ENCODE data around the gene PRMT3.
"Not testable (repeated sequence)": the region's sequence is repeated elsewhere in the genome, so short reads cannot be mapped to it uniquely, and the experiment has no call there.

PRMT3 gene

GRCh38 chr11:20541503-20541902 lies 154.0 kb downstream of the PRMT3 start:
- no peak for TF ChIP-seq CTCF (IDR thresholded peaks at IDR 0.05; ENCODE audit: low read depth, low read length)
- H3K4me3 ChIP-seq (ENCODE audit: low read depth, low read length), result no peak overlapping the region

GRCh38 chr11:20544603-20545237 lies 157.2 kb downstream of the PRMT3 start:
- TF ChIP-seq CTCF (IDR thresholded peaks at IDR 0.05; ENCODE audit: low read depth, low read length), result no peak
- no peak overlapping the region for H3K4me3 ChIP-seq (ENCODE audit: low read depth, low read length)

- no peak overlapping the region for H3K4me3 ChIP-seq (ENCODE audit: low read depth, low read length)
- no peak for TF ChIP-seq CTCF (IDR thresholded peaks at IDR 0.05; ENCODE audit: low read depth, low read length)
These were observed 159.9 kb downstream of the PRMT3 start for GRCh38 chr11:20547411-20547810.

GRCh38 chr11:20551096-20551495 lies 163.6 kb downstream of the PRMT3 start:
- TF ChIP-seq CTCF (IDR thresholded peaks at IDR 0.05; ENCODE audit: low read depth, low read length), result no peak

GRCh38 chr11:20555783-20556182 lies 168.3 kb downstream of the PRMT3 start:
- H3K4me3 ChIP-seq (ENCODE audit: low read depth, low read length), result no peak overlapping the region
- no peak for TF ChIP-seq CTCF (IDR thresholded peaks at IDR 0.05; ENCODE audit: low read depth, low read length)

More at GRCh38 chr11:20551096-20551495, 163.6 kb downstream of the PRMT3 start:
- H3K4me3 ChIP-seq (ENCODE audit: low read depth, low read length), result no peak overlapping the region

- H3K4me3 ChIP-seq (ENCODE audit: low read depth, low read length), result not testable (repeated sequence)
These were observed 168.9 kb downstream of the PRMT3 start for GRCh38 chr11:20556396-20556795.

GRCh38 chr11:20558741-20559140 lies 171.2 kb downstream of the PRMT3 start:
- no peak for TF ChIP-seq CTCF (IDR thresholded peaks at IDR 0.05; ENCODE audit: low read depth, low read length)
- no peak overlapping the region for H3K4me3 ChIP-seq (ENCODE audit: low read depth, low read length)

Data from WI38 (cell line).